AG08395 (cell line): ENCODE measurements around the gene MIB1.

Experiments used
- DNase-seq: peaks from one replicate; pipeline ENCODE4 v3.0.0; 2012; ENCODE audit warnings: mixed read lengths, low spot score

MIB1 gene

DNA sequence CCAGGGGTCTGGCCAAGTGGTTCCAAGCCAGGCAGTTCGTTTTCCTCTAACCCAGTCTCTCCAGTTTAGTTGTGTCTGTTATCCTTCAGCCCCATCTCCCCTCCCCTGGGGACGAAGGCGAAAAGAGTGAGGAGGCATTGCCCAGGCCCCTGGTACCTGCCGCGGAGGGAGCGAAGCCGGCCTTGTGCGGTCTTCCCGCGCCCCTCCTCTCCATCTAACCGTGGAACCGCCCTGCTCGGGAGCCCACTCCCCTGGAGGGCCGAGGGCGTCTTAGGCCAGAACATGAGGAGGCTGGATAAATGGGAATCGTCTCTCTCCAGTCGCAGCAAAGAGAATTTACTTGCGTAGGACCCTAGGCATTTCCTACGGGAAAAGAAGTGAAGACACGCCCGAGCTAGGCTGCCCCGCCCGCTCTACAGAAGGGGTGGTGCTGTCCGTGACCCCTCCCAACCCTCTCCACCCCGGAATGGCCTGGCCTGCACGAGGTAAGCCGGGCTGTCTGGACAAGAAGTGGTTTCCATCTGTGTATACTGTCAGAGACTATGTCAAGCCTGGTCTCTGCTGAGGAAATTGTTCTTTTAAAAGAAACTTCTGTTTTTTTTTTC, 156.2 kb downstream of the MIB1 start:
- DNase-seq, result no peak

GRCh38 chr18:21897811-21898210, 157.2 kb downstream of the MIB1 start:
- peak; percentile 68 for DNase-seq

DNA sequence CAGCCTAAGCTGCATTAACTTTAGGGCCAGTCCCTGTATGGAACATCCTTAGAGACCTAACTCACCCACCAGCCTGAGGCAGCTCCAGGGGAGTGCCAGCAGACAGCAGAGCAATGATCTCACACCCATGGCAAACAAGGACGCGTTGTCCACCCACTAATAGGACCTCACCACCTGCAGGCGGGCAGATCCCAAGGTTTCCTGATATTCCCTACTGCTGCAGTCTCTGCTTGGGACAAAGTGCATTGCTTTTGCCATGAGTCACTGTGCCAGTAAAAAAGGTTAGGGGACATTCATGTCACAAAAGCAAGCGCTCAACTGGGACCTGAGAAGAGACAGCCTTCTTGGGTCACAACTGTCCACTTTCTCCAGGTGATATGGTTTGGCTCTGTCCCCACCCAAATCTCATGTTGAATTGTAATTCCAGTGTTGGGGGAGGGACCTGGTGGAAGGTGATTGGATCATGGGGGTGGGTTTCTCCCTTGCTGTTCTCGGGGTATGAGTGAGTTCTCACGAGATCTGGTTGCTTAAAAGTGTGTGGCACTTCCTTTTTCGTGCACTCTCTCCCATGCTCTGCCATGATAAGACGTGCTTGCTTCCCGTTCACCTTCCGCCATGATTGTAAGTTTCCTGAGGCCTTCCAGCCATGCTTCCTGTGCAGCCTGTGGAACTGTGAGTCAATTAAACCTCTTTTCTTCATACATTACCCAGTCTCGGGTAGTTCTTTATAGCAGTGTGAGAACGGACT, 160.2 kb downstream of the MIB1 start:
- DNase-seq, result no peak

DNA sequence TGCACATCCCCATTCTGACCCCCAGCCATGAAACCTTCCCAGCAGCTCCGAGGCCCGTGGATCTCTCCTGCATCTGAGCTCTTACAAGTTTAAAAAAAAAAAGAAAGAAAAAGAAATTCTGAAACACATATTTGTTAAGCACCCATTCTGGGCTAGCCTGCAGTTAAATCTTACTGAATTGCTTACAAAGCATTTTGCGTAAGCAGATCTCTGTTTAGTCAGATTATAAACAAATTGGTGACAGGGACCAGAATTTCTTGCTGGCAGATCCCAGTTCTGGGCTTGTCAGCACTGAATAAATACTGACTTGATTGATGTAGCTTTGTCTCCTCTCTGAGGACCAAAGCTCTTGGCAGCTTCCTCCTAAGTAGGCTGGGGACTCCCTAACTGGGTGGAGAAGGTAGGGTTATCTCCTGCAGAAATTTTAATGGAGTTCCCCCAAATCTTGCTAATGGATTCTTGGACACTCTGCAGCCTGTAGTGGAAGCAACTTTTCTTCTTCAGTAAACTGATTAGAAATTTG, 160.9 kb downstream of the MIB1 start:
- DNase-seq, result no peak

GRCh38 chr18:21903709-21904108, 163.1 kb downstream of the MIB1 start:
- no peak for DNase-seq

DNA sequence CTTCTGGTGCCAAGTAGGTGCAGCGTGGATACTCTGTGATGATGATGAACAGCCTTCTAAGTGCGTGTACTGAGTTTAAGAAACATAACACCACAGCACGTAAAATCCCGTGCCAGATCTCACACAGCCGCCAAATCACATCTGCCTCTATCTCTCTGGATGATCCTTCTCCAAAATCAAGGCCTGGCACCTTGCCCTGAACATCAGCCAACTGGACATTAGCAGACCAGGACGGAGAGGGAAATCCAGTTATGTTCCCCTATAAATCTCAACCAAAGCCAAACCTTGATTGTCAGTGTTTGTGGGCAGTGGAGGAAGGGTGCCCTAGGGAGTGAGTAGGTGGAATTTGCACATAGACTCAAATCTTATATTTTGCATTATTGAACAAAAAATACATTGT, 164.3 kb downstream of the MIB1 start:
- DNase-seq, result no peak

- DNase-seq, result no peak
These were observed 166.9 kb downstream of the MIB1 start for GRCh38 chr18:21907451-21907850.

DNA sequence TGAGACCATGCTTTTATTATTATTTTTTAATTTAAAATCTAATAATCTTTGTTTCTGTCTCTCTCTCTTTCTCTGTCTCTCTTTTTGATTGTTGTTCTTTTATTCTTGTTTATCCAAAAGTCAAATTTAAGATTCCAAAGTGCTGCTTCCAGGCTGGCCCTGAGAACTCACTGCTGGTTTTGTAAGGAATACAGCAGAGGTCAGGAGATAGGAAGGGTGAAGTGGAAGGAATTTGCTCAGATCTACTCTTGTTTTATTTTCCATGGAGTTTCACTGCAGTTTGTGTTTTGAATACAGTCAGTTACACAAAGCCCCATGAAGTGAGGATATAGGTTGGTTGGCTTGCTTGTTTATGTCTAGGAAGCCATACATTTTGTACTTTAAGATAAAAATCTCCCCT, 168.1 kb downstream of the MIB1 start:
- no peak for DNase-seq

DNA sequence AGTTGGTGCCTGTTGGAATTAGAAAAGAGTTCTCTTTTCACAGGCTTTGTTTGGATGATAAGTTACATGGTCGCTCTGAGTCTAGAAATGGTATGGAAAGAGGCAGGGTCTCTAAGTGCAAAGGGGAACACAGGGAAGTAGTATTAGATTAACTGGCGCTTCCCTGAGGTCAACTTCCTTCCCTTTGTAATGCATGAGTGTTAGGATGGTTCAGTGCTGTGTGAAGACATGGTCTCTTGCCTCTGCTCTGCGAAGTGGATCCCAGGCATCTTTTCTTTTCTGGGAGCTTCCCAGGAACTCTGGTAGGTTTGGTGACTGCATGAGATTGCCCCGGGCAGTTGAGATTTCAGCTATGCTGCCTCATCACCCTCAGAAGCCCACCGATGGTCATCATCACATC, 170.3 kb downstream of the MIB1 start:
- no peak for DNase-seq

DNA sequence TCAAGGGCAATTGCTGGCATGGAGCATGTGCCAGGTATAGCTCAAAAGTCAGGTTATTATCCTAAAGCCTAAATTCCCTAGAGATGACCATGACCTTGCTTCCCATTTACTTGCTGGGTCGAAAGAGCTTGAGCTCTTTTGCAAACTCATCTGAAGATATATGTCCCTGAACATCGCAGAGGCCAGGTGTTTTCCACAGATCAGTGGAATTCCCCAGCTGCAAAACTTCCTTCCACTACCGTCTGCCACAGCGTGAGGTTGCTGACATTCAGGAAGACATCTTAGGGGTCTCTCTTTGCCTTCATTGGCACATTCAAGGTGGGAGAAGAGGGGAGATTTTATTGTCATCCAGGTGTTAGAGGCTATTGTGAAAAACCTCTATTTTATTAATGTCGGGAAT, 171.0 kb downstream of the MIB1 start:
- no peak for DNase-seq

DNA sequence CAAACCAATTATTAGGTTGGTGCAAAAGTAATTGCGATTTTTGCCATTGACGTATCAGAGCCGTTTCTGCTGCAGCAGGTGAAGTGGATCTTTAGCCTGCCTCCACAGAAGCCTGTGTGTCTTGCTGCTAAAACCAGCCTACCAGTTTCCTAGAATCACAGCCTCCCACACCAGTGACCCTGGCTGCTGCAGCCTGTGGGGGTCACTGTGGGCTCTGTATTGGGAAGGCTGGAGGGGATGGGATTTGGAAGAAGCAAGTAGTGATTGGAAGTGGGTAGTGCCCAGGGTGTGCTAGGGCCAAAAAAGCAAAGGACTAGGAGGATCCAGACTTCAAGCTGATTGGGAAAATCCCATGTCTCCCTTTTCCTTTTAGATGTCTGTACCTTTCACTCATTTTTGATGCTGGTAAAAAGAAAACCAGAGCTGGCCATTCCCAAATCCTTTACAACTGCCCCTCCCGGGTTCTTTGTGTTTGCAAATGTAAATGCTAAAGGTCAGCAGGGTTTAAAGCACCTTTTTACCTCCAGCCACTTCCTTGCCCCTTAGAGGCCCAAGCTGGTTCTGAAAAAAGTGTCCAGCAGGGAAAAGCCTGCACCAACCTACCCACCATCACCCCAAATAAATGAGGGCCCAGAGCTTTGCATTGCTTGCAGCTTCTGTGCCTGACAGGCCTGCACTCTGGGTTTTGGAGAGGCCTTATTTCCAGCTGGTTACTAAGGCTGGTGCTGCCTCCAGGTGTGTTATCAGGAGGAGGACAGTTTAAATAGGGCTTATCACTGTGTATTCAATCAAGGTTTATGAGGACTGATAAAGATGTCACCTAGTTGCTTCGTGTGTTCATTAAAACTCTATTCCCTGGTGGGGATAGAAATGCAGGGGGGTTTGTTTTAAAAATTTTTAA, 172.0 kb downstream of the MIB1 start:
- no peak for DNase-seq

DNA sequence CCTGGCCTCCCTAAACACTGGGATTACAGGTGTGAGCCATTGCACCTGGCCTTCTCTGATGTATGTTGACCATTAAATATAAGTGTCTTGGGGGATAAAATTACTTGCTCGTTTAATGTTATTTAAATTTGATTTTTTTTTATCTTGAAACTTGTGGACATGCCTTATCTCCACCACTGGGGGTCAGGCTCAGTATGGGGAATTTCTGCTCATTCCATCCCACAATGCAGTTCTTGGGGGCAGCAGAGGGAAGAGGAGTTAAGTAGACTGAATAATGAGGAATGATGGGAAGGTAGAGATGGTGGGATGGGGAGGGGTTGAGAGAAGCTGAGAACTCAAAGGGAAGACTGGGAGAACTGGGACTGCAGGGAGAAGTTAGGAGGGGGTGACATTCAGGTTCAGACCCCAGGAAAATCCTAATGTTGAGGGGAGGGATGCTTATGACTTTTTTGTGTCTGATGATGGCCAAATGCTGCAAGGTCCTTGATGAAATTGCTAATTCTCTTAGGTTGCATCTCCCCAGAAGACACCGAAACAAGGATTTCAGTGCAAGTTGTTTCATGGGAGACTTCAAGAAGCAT, 174.2 kb downstream of the MIB1 start:
- DNase-seq, result peak; percentile 51

DNA sequence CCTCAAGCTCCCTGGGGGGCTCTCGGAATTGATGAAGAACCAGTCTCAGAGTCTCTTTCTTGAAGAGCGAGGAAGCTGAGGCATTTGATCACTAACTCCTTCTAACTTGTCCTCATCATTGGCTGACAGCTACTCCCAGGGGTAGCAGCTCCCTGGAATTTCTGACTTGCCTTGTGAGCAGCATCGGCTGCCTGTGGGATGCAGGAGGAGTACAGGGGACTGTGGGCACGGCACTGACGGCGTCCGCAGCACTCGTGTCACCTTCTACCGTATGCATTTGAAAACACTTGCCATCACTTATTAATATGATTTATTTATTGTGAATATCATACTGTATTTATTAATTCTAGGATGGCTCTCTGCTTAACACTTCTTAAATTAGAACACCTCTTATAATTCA, 175.0 kb downstream of the MIB1 start:
- no peak for DNase-seq

- DNase-seq, result no peak
These were observed 176.0 kb downstream of the MIB1 start for GRCh38 chr18:21916594-21916993.

DNA sequence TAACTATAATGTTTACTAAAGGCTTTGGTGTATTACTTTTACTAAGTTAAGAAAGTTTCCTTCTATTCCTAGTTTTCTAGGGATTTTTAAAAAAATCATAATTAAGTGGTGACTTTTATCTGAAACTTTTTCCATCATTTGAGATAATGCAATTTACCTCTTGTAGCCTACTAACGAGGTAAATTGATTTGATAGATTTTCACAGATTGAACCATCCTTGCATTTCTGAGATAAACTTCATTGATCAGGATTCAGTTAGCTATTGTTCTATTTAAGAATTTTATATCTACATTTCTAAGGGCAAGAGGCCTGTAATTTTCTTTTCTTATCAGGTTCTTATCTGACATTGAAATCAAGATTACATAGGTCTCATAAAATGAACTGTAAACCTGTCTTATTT, 178.1 kb downstream of the MIB1 start:
- no peak for DNase-seq
